Measurements from ENCODE around the gene CCDC59.

Gene CCDC59

DNA sequence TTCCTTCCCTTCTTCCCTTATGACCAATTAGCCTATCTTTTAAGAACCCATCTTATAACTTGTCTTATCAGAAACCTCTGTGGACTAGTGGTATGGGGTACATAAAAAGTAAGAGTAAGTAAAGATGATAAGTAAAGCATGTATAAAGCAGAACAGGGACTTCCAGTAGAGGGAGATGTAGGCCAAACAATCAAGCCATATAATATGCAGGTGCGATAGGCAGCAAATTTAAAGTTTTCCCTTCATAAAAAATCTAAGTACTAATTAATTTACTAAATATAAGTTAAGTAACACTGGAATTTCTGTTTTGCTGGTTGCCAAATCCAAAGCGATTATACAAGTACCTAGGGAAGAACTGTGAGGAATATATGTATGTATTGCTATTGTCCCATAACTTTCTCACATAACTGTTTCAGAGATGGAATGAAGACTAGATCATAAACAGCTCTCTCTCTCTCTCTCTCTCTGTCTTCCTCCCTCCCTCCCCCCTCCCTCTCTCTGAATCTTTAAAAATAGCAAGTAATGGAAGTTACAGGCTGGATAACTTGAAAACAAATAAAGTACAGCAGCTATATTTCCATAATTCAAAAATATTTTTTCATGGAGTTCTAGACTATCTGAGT lies 25.9 kb upstream of the CCDC59 start:
- H3K4me3 ChIP-seq (ENCODE audit: low read depth in 1 of 2, low read length in 1 of 2) = no peak overlapping the region
- H3K27ac ChIP-seq = no peak overlapping the region
- H3K9me3 ChIP-seq = no peaks in the 10 kb centered on the region
- H3K36me3 ChIP-seq = peaks cover 3% of the 10 kb centered on the region
- no peaks in the 10 kb centered on the region for H3K27me3 ChIP-seq
- no peaks in the 10 kb centered on the region for H3K4me1 ChIP-seq (ENCODE audit: control insufficient read depth in 1 of 2, insufficient read depth in 1 of 2, low read depth in 1 of 2, low read length in 1 of 2)
- TF ChIP-seq, protein P1, sequence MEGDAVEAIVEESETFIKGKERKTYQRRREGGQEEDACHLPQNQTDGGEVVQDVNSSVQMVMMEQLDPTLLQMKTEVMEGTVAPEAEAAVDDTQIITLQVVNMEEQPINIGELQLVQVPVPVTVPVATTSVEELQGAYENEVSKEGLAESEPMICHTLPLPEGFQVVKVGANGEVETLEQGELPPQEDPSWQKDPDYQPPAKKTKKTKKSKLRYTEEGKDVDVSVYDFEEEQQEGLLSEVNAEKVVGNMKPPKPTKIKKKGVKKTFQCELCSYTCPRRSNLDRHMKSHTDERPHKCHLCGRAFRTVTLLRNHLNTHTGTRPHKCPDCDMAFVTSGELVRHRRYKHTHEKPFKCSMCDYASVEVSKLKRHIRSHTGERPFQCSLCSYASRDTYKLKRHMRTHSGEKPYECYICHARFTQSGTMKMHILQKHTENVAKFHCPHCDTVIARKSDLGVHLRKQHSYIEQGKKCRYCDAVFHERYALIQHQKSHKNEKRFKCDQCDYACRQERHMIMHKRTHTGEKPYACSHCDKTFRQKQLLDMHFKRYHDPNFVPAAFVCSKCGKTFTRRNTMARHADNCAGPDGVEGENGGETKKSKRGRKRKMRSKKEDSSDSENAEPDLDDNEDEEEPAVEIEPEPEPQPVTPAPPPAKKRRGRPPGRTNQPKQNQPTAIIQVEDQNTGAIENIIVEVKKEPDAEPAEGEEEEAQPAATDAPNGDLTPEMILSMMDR (IDR thresholded peaks at IDR 0.05) = no peak

DNA sequence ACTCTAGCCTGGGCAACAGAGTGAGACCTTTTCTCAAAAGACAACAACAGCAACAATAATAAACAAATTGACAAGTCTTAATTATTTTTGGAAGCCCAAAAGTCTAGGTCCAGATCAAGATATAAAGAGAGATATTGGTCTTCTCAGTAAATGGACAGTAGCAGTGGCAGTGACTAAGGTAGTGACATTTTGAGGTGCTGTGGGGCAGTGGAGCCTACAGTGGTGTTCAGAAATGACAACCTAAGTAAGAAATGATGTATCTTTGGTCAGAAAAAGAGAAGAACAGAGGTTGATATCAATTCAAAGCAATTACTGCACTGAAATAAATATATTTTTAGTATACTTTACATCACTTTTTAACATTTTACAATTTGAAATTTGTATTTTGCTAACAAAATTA lies 20.8 kb upstream of the CCDC59 start:
- Histone ChIP-seq H3K36me3 (no peaks in the 10 kb centered on the region), H3K9me3 (no peaks in the 10 kb centered on the region), H3K4me1 (ENCODE audit: control insufficient read depth in 1 of 2, insufficient read depth in 1 of 2, low read depth in 1 of 2, low read length in 1 of 2) (no peaks in the 10 kb centered on the region), H3K4me3 (ENCODE audit: low read depth in 1 of 2, low read length in 1 of 2) (no peak overlapping the region), H3K27me3 (no peaks in the 10 kb centered on the region), H3K27ac (no peak overlapping the region)
- TF ChIP-seq, protein P1 (IDR thresholded peaks at IDR 0.05) = no peak

DNA sequence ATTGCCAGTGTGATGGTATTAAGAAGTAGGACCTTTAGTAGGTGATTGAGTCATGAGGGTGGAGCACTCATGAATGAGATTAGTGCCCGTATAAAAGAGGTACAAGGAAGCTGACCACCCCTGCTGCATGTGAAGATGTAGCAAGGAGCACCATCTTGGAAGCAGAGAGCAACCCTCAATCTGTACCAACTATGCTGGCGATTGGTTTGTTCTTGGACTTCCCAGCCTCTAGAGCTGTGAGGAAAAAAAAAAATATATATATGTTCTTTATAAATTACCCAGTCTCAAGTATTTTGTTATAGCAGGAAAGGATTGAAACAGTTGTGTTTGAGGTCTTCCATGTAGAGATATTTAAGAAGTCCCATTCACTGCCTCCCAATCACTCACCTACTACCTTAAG lies 17.0 kb upstream of the CCDC59 start:
- Histone ChIP-seq H3K4me3 (ENCODE audit: low read depth in 1 of 2, low read length in 1 of 2) (no peak overlapping the region), H3K4me1 (ENCODE audit: control insufficient read depth in 1 of 2, insufficient read depth in 1 of 2, low read depth in 1 of 2, low read length in 1 of 2) (no peaks in the 10 kb centered on the region), H3K27me3 (no peaks in the 10 kb centered on the region), H3K36me3 (no peaks in the 10 kb centered on the region), H3K9me3 (no peaks in the 10 kb centered on the region), H3K27ac (no peak overlapping the region)
- TF ChIP-seq, protein P1 (IDR thresholded peaks at IDR 0.05) = no peak

DNA sequence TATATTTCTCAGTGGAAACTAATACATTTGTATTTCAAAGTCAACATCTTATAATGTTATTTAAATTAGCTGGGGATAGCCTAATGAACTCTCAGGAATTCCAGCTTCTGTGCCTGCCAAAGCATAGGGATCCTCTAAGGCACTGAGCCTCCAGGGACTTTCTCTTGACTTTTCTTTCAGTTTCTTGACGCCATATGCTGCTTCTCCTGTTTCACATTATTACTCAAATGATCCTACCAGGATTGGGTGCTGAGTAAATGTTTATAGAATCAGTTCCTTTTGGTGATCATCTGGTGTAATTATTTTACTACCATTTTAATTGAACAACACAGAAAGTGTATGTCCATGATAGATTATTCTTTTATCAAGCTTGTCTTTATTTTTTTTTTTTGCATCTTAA lies 8.0 kb upstream of the CCDC59 start:
- TF ChIP-seq, protein P1 (IDR thresholded peaks at IDR 0.05) = no peak
- Histone ChIP-seq H3K27ac (no peak overlapping the region), H3K36me3 (no peaks in the 10 kb centered on the region), H3K4me1 (ENCODE audit: control insufficient read depth in 1 of 2, insufficient read depth in 1 of 2, low read depth in 1 of 2, low read length in 1 of 2) (no peaks in the 10 kb centered on the region), H3K4me3 (ENCODE audit: low read depth in 1 of 2, low read length in 1 of 2) (no peak overlapping the region), H3K27me3 (no peaks in the 10 kb centered on the region), H3K9me3 (no peaks in the 10 kb centered on the region)

DNA sequence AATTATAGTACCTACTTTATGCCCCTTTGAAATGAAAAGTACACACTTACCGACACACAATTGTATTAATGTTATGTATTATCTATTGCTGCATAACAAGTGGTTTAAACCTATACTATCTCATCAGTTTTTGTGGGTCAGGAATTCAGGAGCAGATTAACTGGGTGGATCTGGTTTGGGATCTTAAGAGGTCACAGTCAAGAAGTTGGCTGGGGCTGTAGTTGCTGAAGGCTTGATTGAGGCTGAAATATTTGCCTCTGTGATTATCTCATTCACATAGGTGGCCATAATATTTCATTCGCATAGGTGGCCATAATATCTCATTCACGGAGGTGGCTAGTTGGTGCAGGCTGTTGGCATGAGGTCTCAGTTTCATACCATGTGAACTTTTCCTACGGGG lies 5.8 kb upstream of the CCDC59 start:
- no peaks in the 10 kb centered on the region for H3K27me3 ChIP-seq
- peaks cover 7 to 10% of the 10 kb centered on the region in 2 experiments for H3K4me1 ChIP-seq (ENCODE audit: control insufficient read depth in 1 of 2, insufficient read depth in 1 of 2, low read depth in 1 of 2, low read length in 1 of 2)
- H3K27ac ChIP-seq = no peak overlapping the region
- TF ChIP-seq, protein P1 (IDR thresholded peaks at IDR 0.05) = no peak
- no peaks in the 10 kb centered on the region for H3K36me3 ChIP-seq
- no peak overlapping the region for H3K4me3 ChIP-seq (ENCODE audit: low read depth in 1 of 2, low read length in 1 of 2)
- H3K9me3 ChIP-seq = no peaks in the 10 kb centered on the region
